GM23338 (cell line): ENCODE results near the gene TMSB4X. TPM values are rescaled to one million over a fixed set of nuclear protein-coding genes. Genes with fewer than 3 reads are reported as not detected.

ENCODE experiments used
- ATAC-seq: fragments of 200-7000 bp; cut with Tn5 transposase; 3 replicates; pipeline ENCODE4 v1.9.1; 2020
- DNase-seq: peaks from one replicate; pipeline ENCODE4 v3.0.0-alpha.2; 2015; ENCODE audit warnings: low spot score
- H2AFZ ChIP-seq: fragments of 200-600 bp; sonication (generic); 2 replicates; pipeline ENCODE4 v1.8.0; 2016; ENCODE audit warnings: antibody characterized with exemption, mild to moderate bottlenecking, moderate library complexity
- H3F3A ChIP-seq: fragments of 200-600 bp; sonication (generic); replicated peaks from 2 replicates; pipeline ENCODE4 v1.8.0; 2017; ENCODE audit warnings: antibody characterized with exemption, mixed run types, low read depth
- H3K27ac ChIP-seq: fragments of 200-600 bp; sonication (generic); 2 replicates; pipeline ENCODE4 v1.6.1; 2016; ENCODE audit warnings: low read depth
- H3K27me3 ChIP-seq: fragments of 200-600 bp; sonication (generic); 2 replicates; pipeline ENCODE4 v1.8.0; 2016; ENCODE audit warnings: mild to moderate bottlenecking, mixed run types, moderate library complexity; ENCODE audit not compliant: insufficient read depth
- H3K36me3 ChIP-seq: fragments of 200-600 bp; sonication (generic); 2 replicates; pipeline ENCODE4 v1.8.0; 2016; ENCODE audit warnings: mild to moderate bottlenecking; ENCODE audit not compliant: insufficient read depth
- H3K4me1 ChIP-seq: fragments of 200-600 bp; sonication (generic); 2 replicates; pipeline ENCODE4 v1.8.0; 2016; ENCODE audit warnings: mild to moderate bottlenecking, moderate library complexity; ENCODE audit not compliant: insufficient read depth
- H3K4me2 ChIP-seq: fragments of 200-600 bp; sonication (generic); 2 replicates; pipeline ENCODE4 v1.7.1; 2017; ENCODE audit warnings: mixed run types
- H3K4me3 ChIP-seq: fragments of 200-600 bp; sonication (generic); 2 replicates; pipeline ENCODE4 v1.6.1; 2016; ENCODE audit warnings: mixed run types
- H3K79me2 ChIP-seq: fragments of 200-600 bp; sonication (generic); replicated peaks from 2 replicates; pipeline ENCODE4 v1.8.0; 2017; ENCODE audit warnings: mild to moderate bottlenecking; ENCODE audit not compliant: insufficient read depth
- H3K9me2 ChIP-seq: fragments of 200-600 bp; sonication (generic); 2 replicates; pipeline ENCODE4 v1.8.0; 2017; ENCODE audit not compliant: insufficient read depth
- H4K20me1 ChIP-seq: fragments of 200-600 bp; sonication (generic); replicated peaks from 2 replicates; pipeline ENCODE4 v1.8.0; 2017; ENCODE audit warnings: mild to moderate bottlenecking; ENCODE audit not compliant: insufficient read depth
- H3K27ac Mint-ChIP-seq: 2 replicates; pipeline ENCODE4 v1.8.0; 2020; ENCODE audit warnings: inconsistent platforms, mild to moderate bottlenecking, moderate library complexity, mixed read lengths
- H3K27me3 Mint-ChIP-seq: 3 replicates; pipeline ENCODE4 v1.8.0; 2022; ENCODE audit warnings: low read depth, mild to moderate bottlenecking, moderate library complexity, mixed read lengths, inconsistent platforms; ENCODE audit not compliant: insufficient read depth, poor library complexity
- H3K36me3 Mint-ChIP-seq: 3 replicates; pipeline ENCODE4 v1.8.0; 2021; ENCODE audit warnings: low read depth, mild to moderate bottlenecking, inconsistent platforms, moderate library complexity, mixed read lengths
- H3K4me1 Mint-ChIP-seq: 3 replicates; pipeline ENCODE4 v1.8.0; 2020; ENCODE audit warnings: mild to moderate bottlenecking, inconsistent platforms, mixed read lengths
- H3K4me3 Mint-ChIP-seq: 3 replicates; pipeline ENCODE4 v1.8.0; 2021; ENCODE audit warnings: moderate library complexity, mild to moderate bottlenecking, inconsistent platforms, mixed read lengths
- H3K9me3 Mint-ChIP-seq: 3 replicates; pipeline ENCODE4 v1.8.0; 2020; ENCODE audit warnings: moderate library complexity, mild to moderate bottlenecking, inconsistent platforms, mixed read lengths
- CREB1 ChIP-seq: fragments of 250-450 bp; sonication (Bioruptor Pico); IDR thresholded peaks from 2 replicates; pipeline ENCODE4 v1.5.0; 2020; ENCODE audit warnings: low read depth, mild to moderate bottlenecking, moderate library complexity
- CTCF ChIP-seq, 2 experiments: fragments of 200-600 bp in 1 of 2; sonication (generic) in 1 of 2; conservative IDR thresholded peaks; 2 replicates each; pipeline versions ENCODE4 v1.5.1 to v1.6.1; 2016 to 2017; ENCODE audit warnings: antibody characterized with exemption in 2 of 2, low read depth in 2 of 2, mild to moderate bottlenecking in 2 of 2, moderate library complexity in 1 of 2
- EZH2 ChIP-seq: fragments of 200-600 bp; sonication (generic); IDR thresholded peaks from one replicate; pipeline ENCODE4 v1.8.0; 2017; ENCODE audit warnings: antibody characterized with exemption, mild to moderate bottlenecking, low read depth; ENCODE audit not compliant: unreplicated experiment
- EZH2phosphoT487 ChIP-seq: fragments of 200-600 bp; sonication (generic); IDR thresholded peaks from one replicate; pipeline ENCODE4 v1.8.1; 2018; ENCODE audit warnings: antibody characterized with exemption; ENCODE audit not compliant: unreplicated experiment
- JUNB ChIP-seq: IDR thresholded peaks from one replicate; pipeline ENCODE4 v1.6.1; 2016; ENCODE audit warnings: antibody characterized with exemption; ENCODE audit not compliant: unreplicated experiment
- NANOG ChIP-seq: IDR thresholded peaks from 2 replicates; pipeline ENCODE4 v1.6.1; 2016; ENCODE audit warnings: antibody characterized with exemption, borderline replicate concordance
- POLR2AphosphoS5 ChIP-seq: IDR thresholded peaks from 2 replicates; pipeline ENCODE4 v1.6.1; 2016; ENCODE audit warnings: antibody characterized with exemption, low read depth
- REST ChIP-seq: IDR thresholded peaks from one replicate; pipeline ENCODE4 v1.6.1; 2018; ENCODE audit warnings: antibody characterized with exemption; ENCODE audit not compliant: unreplicated experiment
- STAT1 ChIP-seq: IDR thresholded peaks from one replicate; pipeline ENCODE4 v1.6.1; 2016; ENCODE audit warnings: antibody characterized with exemption; ENCODE audit not compliant: unreplicated experiment
- ZNF114 ChIP-seq: fragments of 250-450 bp; sonication (Bioruptor Pico); IDR thresholded peaks from 2 replicates; pipeline ENCODE4 v1.5.0; 2020; ENCODE audit warnings: mild to moderate bottlenecking, moderate library complexity
- ZNF331 ChIP-seq: fragments of 250-450 bp; sonication (Bioruptor Pico); IDR thresholded peaks from 2 replicates; pipeline ENCODE4 v1.5.0; 2020; ENCODE audit warnings: low read depth, mild to moderate bottlenecking, moderate library complexity
- polyA plus RNA-seq: library from polyadenylated mRNA; unstranded; fragments of >200 nt; fragmentation: Nextera tagmentation; extraction: Ambion mirVana; gene quantifications from 2 replicates; pipeline ENCODE4 v1.2.1, GENCODE V29; 2016
- total RNA-seq: library from RNA; depleted of rRNA; stranded (reverse); fragments of >200 nt; shearing (Covaris generic); gene quantifications from 2 replicates; pipeline ENCODE4 v1.2.3, GENCODE V29; 2014
- TF ChIP-seq, protein P1 (sequence below): fragments of 250-450 bp; sonication (Bioruptor Pico); IDR thresholded peaks from 2 replicates; pipeline ENCODE4 v1.5.0; 2020; ENCODE audit warnings: mild to moderate bottlenecking, moderate library complexity
- TF ChIP-seq, protein P2 (sequence below): IDR thresholded peaks from 2 replicates; pipeline ENCODE4 v1.6.1; 2016; ENCODE audit warnings: antibody characterized with exemption

Gene TMSB4X
- total and polyA plus RNA-seq, 2 experiments from 2014 or later = 999 to 6,191 TPM

DNA sequence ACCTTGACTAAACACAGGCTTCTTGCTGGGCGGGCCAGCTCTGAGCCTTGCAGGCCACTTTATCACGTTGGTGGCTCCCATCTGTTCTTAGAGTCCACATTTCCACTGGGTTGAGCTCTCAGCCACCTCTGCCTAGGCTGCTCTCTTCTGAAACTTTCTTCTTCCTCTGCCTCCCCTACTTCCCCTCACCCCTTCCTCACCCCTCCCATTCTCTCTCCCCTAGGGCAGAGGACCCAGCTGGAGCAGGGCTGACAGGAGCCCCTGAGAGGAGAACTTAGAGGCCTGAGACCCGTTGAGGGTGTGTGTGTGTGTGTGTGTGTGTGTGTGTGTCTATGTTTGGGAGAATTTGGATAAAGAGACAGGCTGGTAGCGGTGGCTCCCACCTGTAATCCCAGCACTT lies 19.9 kb upstream of the TMSB4X start:
- Mint-ChIP-seq H3K4me1 (no peaks in the 10 kb centered on the region), H3K9me3 (no peaks in the 10 kb centered on the region), H3K27me3 (peaks cover 2% of the 10 kb centered on the region), H3K27ac (no peak overlapping the region), H3K36me3 (no peaks in the 10 kb centered on the region), H3K4me3 (no peak overlapping the region)
- DNase-seq (no peak), ATAC-seq (no peak)
- H4K20me1 ChIP-seq = no peaks in the 10 kb centered on the region
- H3K27ac ChIP-seq = no peak overlapping the region
- no peak overlapping the region for H3K4me3 ChIP-seq
- H3K36me3 ChIP-seq = no peaks in the 10 kb centered on the region
- H3K79me2 ChIP-seq = no peaks in the 10 kb centered on the region
- no peak overlapping the region for H3K4me2 ChIP-seq
- TF ChIP-seq ZNF114 (CRISPR knock-in tag) (no peak), REST (no peak), EZH2 (no peak), CTCF (conservative IDR thresholded peaks at IDR 0.05; ENCODE audit: low read depth in 2 of 2) (no peak), POLR2AphosphoS5 (no peak), NANOG (no peak), CREB1 (CRISPR knock-in tag) (no peak), STAT1 (no peak), JUNB (no peak), EZH2phosphoT487 (no peak), ZNF331 (no peak)
- TF ChIP-seq, protein P1, sequence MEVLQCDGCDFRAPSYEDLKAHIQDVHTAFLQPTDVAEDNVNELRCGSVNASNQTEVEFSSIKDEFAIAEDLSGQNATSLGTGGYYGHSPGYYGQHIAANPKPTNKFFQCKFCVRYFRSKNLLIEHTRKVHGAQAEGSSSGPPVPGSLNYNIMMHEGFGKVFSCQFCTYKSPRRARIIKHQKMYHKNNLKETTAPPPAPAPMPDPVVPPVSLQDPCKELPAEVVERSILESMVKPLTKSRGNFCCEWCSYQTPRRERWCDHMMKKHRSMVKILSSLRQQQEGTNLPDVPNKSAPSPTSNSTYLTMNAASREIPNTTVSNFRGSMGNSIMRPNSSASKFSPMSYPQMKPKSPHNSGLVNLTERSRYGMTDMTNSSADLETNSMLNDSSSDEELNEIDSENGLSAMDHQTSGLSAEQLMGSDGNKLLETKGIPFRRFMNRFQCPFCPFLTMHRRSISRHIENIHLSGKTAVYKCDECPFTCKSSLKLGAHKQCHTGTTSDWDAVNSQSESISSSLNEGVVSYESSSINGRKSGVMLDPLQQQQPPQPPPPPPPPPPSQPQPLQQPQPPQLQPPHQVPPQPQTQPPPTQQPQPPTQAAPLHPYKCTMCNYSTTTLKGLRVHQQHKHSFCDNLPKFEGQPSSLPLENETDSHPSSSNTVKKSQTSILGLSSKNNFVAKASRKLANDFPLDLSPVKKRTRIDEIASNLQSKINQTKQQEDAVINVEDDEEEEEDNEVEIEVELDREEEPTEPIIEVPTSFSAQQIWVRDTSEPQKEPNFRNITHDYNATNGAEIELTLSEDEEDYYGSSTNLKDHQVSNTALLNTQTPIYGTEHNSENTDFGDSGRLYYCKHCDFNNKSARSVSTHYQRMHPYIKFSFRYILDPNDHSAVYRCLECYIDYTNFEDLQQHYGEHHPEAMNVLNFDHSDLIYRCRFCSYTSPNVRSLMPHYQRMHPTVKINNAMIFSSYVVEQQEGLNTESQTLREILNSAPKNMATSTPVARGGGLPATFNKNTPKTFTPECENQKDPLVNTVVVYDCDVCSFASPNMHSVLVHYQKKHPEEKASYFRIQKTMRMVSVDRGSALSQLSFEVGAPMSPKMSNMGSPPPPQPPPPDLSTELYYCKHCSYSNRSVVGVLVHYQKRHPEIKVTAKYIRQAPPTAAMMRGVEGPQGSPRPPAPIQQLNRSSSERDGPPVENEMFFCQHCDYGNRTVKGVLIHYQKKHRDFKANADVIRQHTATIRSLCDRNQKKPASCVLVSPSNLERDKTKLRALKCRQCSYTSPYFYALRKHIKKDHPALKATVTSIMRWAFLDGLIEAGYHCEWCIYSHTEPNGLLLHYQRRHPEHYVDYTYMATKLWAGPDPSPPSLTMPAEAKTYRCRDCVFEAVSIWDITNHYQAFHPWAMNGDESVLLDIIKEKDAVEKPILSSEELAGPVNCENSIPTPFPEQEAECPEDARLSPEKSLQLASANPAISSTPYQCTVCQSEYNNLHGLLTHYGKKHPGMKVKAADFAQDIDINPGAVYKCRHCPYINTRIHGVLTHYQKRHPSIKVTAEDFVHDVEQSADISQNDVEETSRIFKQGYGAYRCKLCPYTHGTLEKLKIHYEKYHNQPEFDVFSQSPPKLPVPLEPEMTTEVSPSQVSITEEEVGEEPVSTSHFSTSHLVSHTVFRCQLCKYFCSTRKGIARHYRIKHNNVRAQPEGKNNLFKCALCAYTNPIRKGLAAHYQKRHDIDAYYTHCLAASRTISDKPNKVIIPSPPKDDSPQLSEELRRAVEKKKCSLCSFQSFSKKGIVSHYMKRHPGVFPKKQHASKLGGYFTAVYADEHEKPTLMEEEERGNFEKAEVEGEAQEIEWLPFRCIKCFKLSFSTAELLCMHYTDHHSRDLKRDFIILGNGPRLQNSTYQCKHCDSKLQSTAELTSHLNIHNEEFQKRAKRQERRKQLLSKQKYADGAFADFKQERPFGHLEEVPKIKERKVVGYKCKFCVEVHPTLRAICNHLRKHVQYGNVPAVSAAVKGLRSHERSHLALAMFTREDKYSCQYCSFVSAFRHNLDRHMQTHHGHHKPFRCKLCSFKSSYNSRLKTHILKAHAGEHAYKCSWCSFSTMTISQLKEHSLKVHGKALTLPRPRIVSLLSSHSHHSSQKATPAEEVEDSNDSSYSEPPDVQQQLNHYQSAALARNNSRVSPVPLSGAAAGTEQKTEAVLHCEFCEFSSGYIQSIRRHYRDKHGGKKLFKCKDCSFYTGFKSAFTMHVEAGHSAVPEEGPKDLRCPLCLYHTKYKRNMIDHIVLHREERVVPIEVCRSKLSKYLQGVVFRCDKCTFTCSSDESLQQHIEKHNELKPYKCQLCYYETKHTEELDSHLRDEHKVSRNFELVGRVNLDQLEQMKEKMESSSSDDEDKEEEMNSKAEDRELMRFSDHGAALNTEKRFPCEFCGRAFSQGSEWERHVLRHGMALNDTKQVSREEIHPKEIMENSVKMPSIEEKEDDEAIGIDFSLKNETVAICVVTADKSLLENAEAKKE (CRISPR knock-in tag) = no peak
- TF ChIP-seq, protein P2, sequence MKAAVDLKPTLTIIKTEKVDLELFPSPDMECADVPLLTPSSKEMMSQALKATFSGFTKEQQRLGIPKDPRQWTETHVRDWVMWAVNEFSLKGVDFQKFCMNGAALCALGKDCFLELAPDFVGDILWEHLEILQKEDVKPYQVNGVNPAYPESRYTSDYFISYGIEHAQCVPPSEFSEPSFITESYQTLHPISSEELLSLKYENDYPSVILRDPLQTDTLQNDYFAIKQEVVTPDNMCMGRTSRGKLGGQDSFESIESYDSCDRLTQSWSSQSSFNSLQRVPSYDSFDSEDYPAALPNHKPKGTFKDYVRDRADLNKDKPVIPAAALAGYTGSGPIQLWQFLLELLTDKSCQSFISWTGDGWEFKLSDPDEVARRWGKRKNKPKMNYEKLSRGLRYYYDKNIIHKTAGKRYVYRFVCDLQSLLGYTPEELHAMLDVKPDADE = no peak
- H3K4me1 ChIP-seq = no peaks in the 10 kb centered on the region; the same call in 1 of the 2 replicates
- no peaks in the 10 kb centered on the region for H3K27me3 ChIP-seq
- H3F3A ChIP-seq = no peaks in the 10 kb centered on the region
- no peak overlapping the region for H2AFZ ChIP-seq
- H3K9me2 ChIP-seq = no peaks in the 10 kb centered on the region
